PC-9 (cell line): ENCODE results near the gene CXXC5.

Source experiments
- CTCF ChIP-seq: fragments of 200-600 bp; sonication (generic); conservative IDR thresholded peaks from 2 replicates; pipeline ENCODE4 v1.6.1; 2017; ENCODE audit warnings: mixed run types, antibody characterized with exemption, mild to moderate bottlenecking, moderate library complexity
- EZH2 ChIP-seq: fragments of 200-600 bp; sonication (generic); IDR thresholded peaks from 2 replicates; pipeline ENCODE4 v1.8.0; 2017; ENCODE audit warnings: antibody characterized with exemption, low read depth

GRCh38 chr5:139660105-139660922 is 12.2 kb downstream of the CXXC5 start:
- TF ChIP-seq CTCF (no peak), EZH2 (no peak)
